Epithelial cell of proximal tubule (primary cell): Measurements from ENCODE around the gene AKAP14. TPM values are rescaled to one million over a fixed set of nuclear protein-coding genes. Genes with fewer than 3 reads are reported as not detected.
"Not testable (repeated sequence)": the region's sequence is repeated elsewhere in the genome, so short reads cannot be mapped to it uniquely, and the experiment has no call there.

ENCODE experiments used
- DNase-seq: peaks from one replicate; pipeline ENCODE4 v3.0.0-alpha.2; 2011; ENCODE audit warnings: low read depth
- H3K4me3 ChIP-seq: 2 replicates; pipeline ENCODE4 v1.5.1; 2011; ENCODE audit warnings: low read depth, mild to moderate bottlenecking, low read length
- total RNA-seq: library from RNA; depleted of rRNA; stranded (reverse); fragments of >200 nt; gene quantifications from 2 replicates; pipeline ENCODE4 v1.2.3, GENCODE V29; 2015
- TF ChIP-seq, protein P1 (sequence below): conservative IDR thresholded peaks from 2 replicates; pipeline ENCODE4 v1.5.1; 2012; ENCODE audit warnings: low read depth, mild to moderate bottlenecking, low read length

The AKAP14 gene
- total RNA-seq, 1 donor from 2014 or later, result not detected

DNA sequence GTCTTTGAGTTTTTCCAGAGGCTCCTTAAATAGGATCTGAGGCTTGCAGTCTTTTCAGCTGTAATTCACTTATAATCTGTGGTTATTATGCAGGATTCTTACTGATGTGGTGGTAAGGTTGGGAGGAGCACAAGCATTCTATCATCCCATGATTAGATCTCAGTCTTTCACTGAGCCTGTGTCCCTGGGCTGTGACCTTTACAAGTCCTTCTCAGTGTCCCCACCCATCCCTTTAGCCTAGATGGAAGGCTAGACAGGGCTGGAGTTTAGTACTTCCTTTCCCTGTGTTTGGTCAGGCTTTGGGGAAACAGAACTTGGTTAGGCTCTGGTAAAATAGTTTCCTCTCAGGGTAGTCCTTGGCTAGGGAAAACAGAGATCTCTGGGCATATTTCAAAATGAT is 64.9 kb downstream of the AKAP14 start:
- TF ChIP-seq, protein P1, sequence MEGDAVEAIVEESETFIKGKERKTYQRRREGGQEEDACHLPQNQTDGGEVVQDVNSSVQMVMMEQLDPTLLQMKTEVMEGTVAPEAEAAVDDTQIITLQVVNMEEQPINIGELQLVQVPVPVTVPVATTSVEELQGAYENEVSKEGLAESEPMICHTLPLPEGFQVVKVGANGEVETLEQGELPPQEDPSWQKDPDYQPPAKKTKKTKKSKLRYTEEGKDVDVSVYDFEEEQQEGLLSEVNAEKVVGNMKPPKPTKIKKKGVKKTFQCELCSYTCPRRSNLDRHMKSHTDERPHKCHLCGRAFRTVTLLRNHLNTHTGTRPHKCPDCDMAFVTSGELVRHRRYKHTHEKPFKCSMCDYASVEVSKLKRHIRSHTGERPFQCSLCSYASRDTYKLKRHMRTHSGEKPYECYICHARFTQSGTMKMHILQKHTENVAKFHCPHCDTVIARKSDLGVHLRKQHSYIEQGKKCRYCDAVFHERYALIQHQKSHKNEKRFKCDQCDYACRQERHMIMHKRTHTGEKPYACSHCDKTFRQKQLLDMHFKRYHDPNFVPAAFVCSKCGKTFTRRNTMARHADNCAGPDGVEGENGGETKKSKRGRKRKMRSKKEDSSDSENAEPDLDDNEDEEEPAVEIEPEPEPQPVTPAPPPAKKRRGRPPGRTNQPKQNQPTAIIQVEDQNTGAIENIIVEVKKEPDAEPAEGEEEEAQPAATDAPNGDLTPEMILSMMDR, result no peak
- no peak overlapping the region for H3K4me3 ChIP-seq
- DNase-seq, result no peak

DNA sequence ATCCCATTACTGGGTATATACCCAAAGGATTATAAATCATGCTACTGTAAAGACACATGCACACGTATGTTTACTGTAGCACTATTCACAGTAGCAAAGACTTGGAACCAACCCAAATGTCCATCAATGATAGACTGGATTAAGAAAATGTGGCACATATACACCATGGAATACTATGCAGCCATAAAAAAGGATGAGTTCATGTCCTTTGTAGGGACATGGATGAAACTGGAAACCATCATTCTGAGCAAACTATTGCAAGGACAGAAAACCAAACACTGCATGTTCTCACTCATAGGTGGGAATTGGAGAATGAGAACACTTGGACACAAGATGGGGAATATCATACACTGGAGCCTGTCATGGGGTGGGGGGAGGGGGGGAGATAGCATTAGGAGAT is 71.1 kb downstream of the AKAP14 start:
- not testable (repeated sequence) for DNase-seq, H3K4me3 ChIP-seq

Other genes starting within 250 kb of the AKAP14 start
- 27.6 and 28.4 TPM in 2 replicates for gene SEPTIN6, start 202.7 kb upstream of the AKAP14 start, total RNA-seq
- not detected in 2 replicates for gene SOWAHD, start 137.3 kb upstream of the AKAP14 start, total RNA-seq
- gene RPL39, start 104.3 kb upstream of the AKAP14 start, total RNA-seq, result 4,262 and 7,744 TPM in 2 replicates
- gene UPF3B, start 42.9 kb upstream of the AKAP14 start, total RNA-seq, result 4.6 and 4.8 TPM in 2 replicates
- 7.5 and 15.6 TPM in 2 replicates for gene RNF113A, start 24.2 kb upstream of the AKAP14 start, total RNA-seq
- gene NDUFA1, start 24.1 kb upstream of the AKAP14 start, total RNA-seq, result 57.0 and 110 TPM in 2 replicates
- gene NKAP, start 47.9 kb downstream of the AKAP14 start, total RNA-seq, result 3.2 and 5.0 TPM in 2 replicates
- gene RHOXF2B, start 181.8 kb downstream of the AKAP14 start, total RNA-seq, result not detected in 2 replicates
- not detected in 2 replicates for gene RHOXF1, start 220.0 kb downstream of the AKAP14 start, total RNA-seq